Naive thymus-derived CD8-positive, alpha-beta T cell (primary cell): ENCODE results near the gene GPR158. TPM values are rescaled to one million over a fixed set of nuclear protein-coding genes. Genes with fewer than 3 reads are reported as not detected.

ENCODE experiments used
- ATAC-seq, 2 donors: fragments of 150-1000 bp; cut with Tn5 transposase in 1 of 2; sonication (Bioruptor Pico), chemical (Tn5 transposase) in 1 of 2; 1 replicate in 1 of 2; 2 replicates in 1 of 2; pipeline ENCODE4 v1.10.0; 2021; ENCODE audit warnings: mild to moderate bottlenecking in 2 of 2, moderate library complexity in 2 of 2
- POLR2A ChIA-PET: fragments of 350-600 bp; sonication (Branson Sonifier 250); formaldehyde crosslinking; loops from one replicate; lab custom pipeline; 2021; ENCODE audit warnings: antibody characterized with exemption; lab: Charles Lee
- DNase-seq, 10 donors: peaks; one replicate each; pipeline versions ENCODE4 v3.0.0 to v3.0.0-alpha.2; 2020 to 2022
- H3K27ac Mint-ChIP-seq, 10 donors: one replicate each; pipeline ENCODE4 v1.8.0; 2020 to 2022; ENCODE audit warnings: mild to moderate bottlenecking in 10 of 10, mixed read lengths in 10 of 10, moderate library complexity in 4 of 10, inconsistent platforms in 1 of 10
- H3K27me3 Mint-ChIP-seq, 5 donors: one replicate each; pipeline ENCODE4 v1.8.0; 2021 to 2022; ENCODE audit warnings: mixed read lengths in 5 of 5
- H3K36me3 Mint-ChIP-seq, 3 donors: one replicate each; pipeline ENCODE4 v1.8.0; 2020 to 2022; ENCODE audit warnings: mixed read lengths in 3 of 3, mild to moderate bottlenecking in 2 of 3, inconsistent platforms in 1 of 3
- H3K4me1 Mint-ChIP-seq, 4 donors: one replicate each; pipeline ENCODE4 v1.8.0; 2021 to 2022; ENCODE audit warnings: mixed read lengths in 4 of 4
- H3K4me3 Mint-ChIP-seq, 10 donors: one replicate each; pipeline ENCODE4 v1.8.0; 2020 to 2022; ENCODE audit warnings: mild to moderate bottlenecking in 10 of 10, mixed read lengths in 10 of 10, moderate library complexity in 6 of 10, inconsistent platforms in 1 of 10
- H3K9me3 Mint-ChIP-seq, 9 donors: one replicate each; pipeline ENCODE4 v1.8.0; 2020 to 2022; ENCODE audit warnings: mixed read lengths in 9 of 9, mild to moderate bottlenecking in 3 of 9, inconsistent platforms in 1 of 9, moderate library complexity in 1 of 9
- polyA plus RNA-seq, 3 donors: library from polyadenylated mRNA; unstranded; fragments of 300-500 nt; fragmentation: Illumina TruSeq; gene quantifications; one replicate each; pipeline ENCODE4 v1.2.3, GENCODE V29; 2021
- total RNA-seq, 8 experiments: library from RNA in 2 of 8; stranded (reverse) in 2 of 8; gene quantifications; one replicate each; pipeline ENCODE4 v1.2.3 and lab custom pipeline; 2021 to 2026

Gene GPR158
- total and polyA plus RNA-seq, 5 experiments from 2014 or later = not detected

DNA sequence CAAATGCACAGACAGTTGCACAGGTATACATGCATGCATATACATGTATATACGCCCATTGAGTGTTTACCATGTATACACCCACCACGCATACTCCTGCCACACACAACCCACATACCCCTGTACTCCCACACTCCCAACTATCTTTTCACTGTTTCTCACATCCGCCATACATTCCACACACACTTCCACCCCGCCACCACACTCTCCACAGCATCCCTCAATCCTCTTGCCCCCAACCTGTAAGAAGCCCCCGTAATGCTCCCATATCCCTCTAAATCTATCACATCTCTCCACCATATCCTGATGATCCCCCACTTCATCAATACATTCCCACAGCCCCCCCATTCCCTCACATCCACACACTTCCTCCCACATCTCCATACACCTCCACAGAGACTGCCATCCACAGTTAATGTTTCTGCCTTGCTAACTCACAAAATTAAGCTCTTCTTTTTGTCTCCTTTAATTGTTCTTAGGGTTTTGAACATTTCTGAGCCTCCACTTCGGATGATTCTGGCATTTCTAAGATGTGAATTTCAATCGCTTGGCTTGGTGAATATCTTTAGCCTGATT, 47.4 kb downstream of the GPR158 start:
- Mint-ChIP-seq H3K27me3 (peaks cover 0 to 19% (median 5%) of the 10 kb centered on the region in 5 donors), H3K27ac (no peak overlapping the region), H3K4me1 (no peaks in the 10 kb centered on the region), H3K36me3 (no peaks in the 10 kb centered on the region), H3K4me3 (no peak overlapping the region), H3K9me3 (no peaks in the 10 kb centered on the region)
- no peak for ATAC-seq
- POLR2A ChIA-PET = no interaction called here
- DNase-seq = no peak

DNA sequence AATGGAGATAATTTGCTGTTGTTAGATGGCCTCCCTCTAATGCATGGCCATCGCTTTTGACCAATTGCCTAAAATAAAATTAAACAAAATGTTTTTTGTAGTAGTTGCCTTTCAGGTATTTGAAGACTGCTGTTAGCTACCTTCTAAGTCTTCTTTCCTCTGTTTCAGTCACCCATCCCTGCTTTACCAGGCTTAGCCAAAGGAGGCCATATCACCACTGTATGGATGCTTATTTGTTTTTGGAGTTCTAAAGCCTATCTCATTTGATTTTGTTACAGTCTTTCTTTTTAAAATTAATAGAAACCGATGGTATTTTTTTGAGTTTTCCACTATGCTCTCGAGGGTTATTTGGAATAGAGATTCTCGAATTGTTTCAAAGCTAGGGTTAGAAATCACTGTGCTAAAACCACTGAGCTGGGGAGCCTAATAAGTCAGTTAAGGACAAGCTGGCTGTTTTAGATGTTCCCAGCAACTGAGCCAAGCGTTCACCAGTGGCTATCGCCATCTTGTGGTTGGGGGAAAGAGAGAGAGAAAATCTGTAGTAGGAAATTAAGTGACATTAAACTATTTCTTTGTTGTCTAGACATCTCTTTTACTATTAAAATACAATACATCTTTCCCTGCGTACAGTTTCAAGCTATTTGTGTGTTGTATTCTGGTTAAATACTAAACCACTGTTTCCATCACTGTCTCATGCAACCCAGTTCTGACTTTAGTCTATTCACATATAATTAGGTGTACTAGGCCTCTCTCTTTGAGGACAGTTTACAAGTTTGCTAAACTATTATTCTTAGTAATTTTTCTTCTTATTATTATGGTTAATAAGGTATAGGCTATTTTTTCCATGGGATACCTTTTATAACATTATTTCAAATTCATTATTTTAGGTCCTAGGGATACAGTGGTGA, 52.2 kb downstream of the GPR158 start:
- Mint-ChIP-seq H3K4me1 (no peaks in the 10 kb centered on the region), H3K27me3 (peaks cover 0 to 6% (median 2%) of the 10 kb centered on the region in 5 donors), H3K9me3 (no peaks in the 10 kb centered on the region), H3K4me3 (no peak overlapping the region), H3K27ac (no peak overlapping the region), H3K36me3 (no peaks in the 10 kb centered on the region)
- peak in 1 of 10 donors; percentile 12 for DNase-seq
- POLR2A ChIA-PET = no interaction called here
- no peak for ATAC-seq

DNA sequence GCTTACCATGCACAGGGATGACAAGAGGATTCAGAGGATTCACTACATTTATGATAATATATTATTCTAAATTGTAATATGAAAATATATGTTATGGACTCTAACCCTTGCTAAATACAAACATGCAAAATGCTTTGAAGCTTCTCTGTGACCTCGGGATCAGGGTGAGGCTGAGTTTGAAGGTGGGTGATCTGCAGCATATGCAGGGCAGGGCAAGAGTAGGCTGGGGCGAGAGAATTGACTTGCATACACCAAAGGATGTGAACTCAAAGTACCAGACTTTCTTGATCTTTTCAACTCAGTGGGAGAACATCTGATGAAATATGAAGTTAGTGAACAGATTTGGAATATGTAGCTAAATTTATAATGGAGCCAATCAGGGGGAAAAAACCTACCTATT, 57.0 kb downstream of the GPR158 start:
- H3K9me3 Mint-ChIP-seq = peaks cover 0 to 4% (median 0%) of the 10 kb centered on the region in 9 donors
- no peak overlapping the region for H3K4me3 Mint-ChIP-seq
- DNase-seq = no peak
- no peaks in the 10 kb centered on the region for H3K36me3 Mint-ChIP-seq
- no peak overlapping the region for H3K27ac Mint-ChIP-seq
- no peak for ATAC-seq
- peaks cover 0 to 3% (median 1%) of the 10 kb centered on the region in 5 donors for H3K27me3 Mint-ChIP-seq
- POLR2A ChIA-PET = no interaction called here
- no peaks in the 10 kb centered on the region for H3K4me1 Mint-ChIP-seq

DNA sequence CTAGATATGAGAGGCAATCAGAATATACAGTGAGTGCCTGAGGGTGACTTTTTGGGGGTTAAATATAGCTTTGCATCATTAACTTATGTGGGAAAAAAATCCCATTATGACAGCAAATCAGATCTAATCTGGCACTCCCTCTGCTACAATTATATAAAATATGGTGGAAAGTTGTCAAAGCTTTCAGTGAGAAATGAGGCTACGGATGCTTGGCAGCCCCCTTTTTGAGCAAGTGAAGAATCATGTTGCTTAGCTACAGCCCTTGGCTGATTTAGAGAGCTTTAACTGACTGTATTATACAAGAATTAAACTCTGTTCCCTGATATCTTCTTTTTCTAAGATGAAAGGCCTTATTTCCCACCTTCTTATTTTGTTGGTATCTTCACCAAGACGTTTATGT, 57.4 kb downstream of the GPR158 start:
- POLR2A ChIA-PET = no interaction called here
- Mint-ChIP-seq H3K9me3 (peaks cover 0 to 4% (median 0%) of the 10 kb centered on the region in 9 donors), H3K27me3 (peaks cover 0 to 3% (median 1%) of the 10 kb centered on the region in 5 donors), H3K36me3 (no peaks in the 10 kb centered on the region), H3K4me1 (no peaks in the 10 kb centered on the region), H3K27ac (no peak overlapping the region), H3K4me3 (no peak overlapping the region)
- ATAC-seq (no peak), DNase-seq (no peak)

DNA sequence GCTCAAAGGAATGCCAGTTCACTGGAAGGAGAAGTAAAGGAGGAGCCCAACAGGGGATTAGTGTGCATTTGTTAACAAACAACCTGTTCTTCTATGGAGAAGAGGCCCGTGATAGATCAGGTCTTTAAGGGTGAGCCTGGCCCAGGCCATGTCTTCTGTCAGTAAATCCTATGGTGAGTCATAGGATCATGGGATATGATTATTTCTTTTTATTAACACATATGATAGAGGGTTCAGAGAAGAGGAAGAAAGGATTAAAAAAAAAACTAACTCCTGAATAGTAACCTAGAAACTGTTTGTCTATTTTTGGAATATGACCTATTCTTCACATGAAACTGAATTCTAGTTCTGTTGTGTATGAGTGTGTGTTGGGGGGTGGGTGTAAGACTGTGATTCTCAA, 70.4 kb downstream of the GPR158 start:
- H3K36me3 Mint-ChIP-seq = no peaks in the 10 kb centered on the region
- H3K27ac Mint-ChIP-seq = no peak overlapping the region
- POLR2A ChIA-PET = no interaction called here
- H3K4me1 Mint-ChIP-seq = no peaks in the 10 kb centered on the region
- H3K4me3 Mint-ChIP-seq = no peak overlapping the region
- ATAC-seq = no peak
- no peaks in the 10 kb centered on the region for H3K27me3 Mint-ChIP-seq
- peaks cover 0 to 7% (median 0%) of the 10 kb centered on the region in 9 donors for H3K9me3 Mint-ChIP-seq
- no peak for DNase-seq

DNA sequence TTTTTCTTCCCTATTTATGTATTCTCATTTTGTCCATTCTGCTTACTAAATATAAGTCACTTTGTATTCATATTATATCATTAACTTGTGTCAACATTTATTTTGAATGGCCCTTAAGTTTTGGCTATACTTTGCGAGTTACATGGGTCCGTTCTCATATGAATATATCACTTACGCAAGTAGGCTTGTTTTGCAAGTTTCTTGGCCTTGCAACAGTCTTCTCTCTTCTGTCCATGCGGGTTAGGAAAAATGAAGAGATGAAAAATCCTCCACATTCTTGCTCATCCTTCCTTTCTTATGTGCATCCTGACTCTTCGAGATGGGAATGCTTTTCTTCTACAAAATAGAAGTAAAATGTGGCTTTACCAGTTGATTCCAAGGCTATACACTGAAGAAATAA, 82.8 kb downstream of the GPR158 start:
- Mint-ChIP-seq H3K27ac (no peak overlapping the region), H3K36me3 (no peaks in the 10 kb centered on the region), H3K4me3 (no peak overlapping the region), H3K9me3 (no peaks in the 10 kb centered on the region), H3K27me3 (no peaks in the 10 kb centered on the region), H3K4me1 (no peaks in the 10 kb centered on the region)
- no peak for DNase-seq
- POLR2A ChIA-PET = no interaction called here
- no peak for ATAC-seq

DNA sequence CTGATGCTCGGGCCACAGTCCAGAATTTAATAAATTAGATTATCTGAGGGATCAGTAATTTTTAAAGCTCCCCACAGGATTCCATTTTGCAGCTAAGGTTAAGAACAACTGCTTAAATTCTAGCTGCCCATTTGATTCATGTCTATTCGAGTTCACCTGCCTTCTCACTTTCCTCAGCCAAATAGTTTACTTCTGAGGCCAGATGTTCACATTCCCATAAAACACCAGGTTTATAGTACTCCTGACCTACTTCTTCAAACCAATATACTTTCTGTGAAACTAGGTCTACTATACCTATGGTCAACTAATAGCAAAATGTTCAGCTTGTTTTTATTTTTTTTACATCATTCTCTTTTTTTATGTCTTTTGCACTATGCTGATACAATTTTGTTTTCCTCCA, 86.3 kb downstream of the GPR158 start:
- POLR2A ChIA-PET = no interaction called here
- DNase-seq (no peak), ATAC-seq (no peak)
- Mint-ChIP-seq H3K27ac (no peak overlapping the region), H3K4me1 (no peaks in the 10 kb centered on the region), H3K36me3 (no peaks in the 10 kb centered on the region), H3K4me3 (no peak overlapping the region), H3K9me3 (no peaks in the 10 kb centered on the region), H3K27me3 (peaks cover 0 to 3% (median 0%) of the 10 kb centered on the region in 5 donors)

DNA sequence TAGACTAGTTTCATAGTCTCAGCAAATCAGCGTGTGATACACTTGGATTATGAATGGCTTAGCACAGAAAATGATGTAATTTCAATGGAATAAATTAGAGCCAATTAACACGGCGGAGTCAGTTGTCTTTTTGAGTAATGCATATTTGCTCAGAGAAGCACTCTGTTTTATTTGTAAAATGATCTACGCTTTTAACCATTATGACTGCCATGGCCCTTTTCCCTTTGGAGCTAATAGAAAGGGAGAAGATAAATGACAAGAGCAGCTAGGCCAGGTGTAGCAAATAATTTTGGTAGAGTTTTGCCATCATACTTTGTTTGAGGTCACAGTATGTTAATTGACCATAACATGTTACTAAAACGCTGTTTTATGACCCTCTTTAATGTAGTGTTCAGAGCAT, 86.8 kb downstream of the GPR158 start:
- no peak for DNase-seq
- H3K36me3 Mint-ChIP-seq = no peaks in the 10 kb centered on the region
- no peak for ATAC-seq
- peaks cover 0 to 3% (median 0%) of the 10 kb centered on the region in 5 donors for H3K27me3 Mint-ChIP-seq
- no peaks in the 10 kb centered on the region for H3K9me3 Mint-ChIP-seq
- no peak overlapping the region for H3K27ac Mint-ChIP-seq
- H3K4me3 Mint-ChIP-seq = no peak overlapping the region
- POLR2A ChIA-PET = no interaction called here
- H3K4me1 Mint-ChIP-seq = no peaks in the 10 kb centered on the region

DNA sequence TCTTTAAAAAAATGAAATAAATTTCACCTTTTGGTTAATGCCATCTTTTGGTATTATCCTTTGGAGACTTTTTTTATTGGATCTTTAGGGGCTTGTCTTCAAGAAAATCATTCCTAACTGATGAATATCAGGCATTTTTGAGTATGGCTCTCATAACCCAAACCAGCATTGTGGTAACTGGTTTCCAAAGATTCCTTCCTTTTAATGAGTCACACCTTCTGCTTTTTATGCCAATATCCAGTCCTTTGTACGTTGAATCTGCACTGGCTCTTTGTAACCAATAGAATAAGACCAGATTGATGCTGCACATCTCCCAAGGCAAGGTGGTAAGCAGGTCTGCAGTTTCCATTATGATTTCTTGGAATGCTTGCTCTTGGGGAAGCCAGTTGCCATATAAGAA, 89.1 kb downstream of the GPR158 start:
- peaks cover 0 to 3% (median 0%) of the 10 kb centered on the region in 5 donors for H3K27me3 Mint-ChIP-seq
- POLR2A ChIA-PET = no interaction called here
- peak overlapping the region in 1 of 10 donors; percentile 31 for H3K27ac Mint-ChIP-seq
- no peak overlapping the region for H3K4me3 Mint-ChIP-seq
- H3K4me1 Mint-ChIP-seq = no peaks in the 10 kb centered on the region
- no peaks in the 10 kb centered on the region for H3K36me3 Mint-ChIP-seq
- ATAC-seq (no peak), DNase-seq (no peak)
- no peaks in the 10 kb centered on the region for H3K9me3 Mint-ChIP-seq

DNA sequence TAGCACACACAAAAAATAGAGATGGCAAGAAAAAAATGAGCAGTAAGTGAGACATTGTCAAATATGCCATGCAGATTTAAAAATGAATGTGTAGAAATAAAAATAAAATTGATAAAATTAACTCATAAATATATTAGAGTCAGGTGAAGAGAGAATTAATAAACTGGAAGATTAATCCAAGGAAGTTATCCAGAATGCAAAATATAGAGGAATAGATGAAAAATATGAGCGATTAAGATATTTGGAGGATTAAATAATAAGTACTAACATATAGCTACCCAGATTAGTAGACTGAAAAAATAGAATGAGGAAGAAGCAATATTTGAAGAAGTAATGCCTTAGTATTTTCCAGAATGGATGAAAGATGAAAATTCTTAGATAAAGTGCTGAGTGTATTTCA, 103.4 kb downstream of the GPR158 start:
- no peak for ATAC-seq
- Mint-ChIP-seq H3K27me3 (no peaks in the 10 kb centered on the region), H3K36me3 (peaks cover 0 to 26% (median 0%) of the 10 kb centered on the region in 3 donors)

DNA sequence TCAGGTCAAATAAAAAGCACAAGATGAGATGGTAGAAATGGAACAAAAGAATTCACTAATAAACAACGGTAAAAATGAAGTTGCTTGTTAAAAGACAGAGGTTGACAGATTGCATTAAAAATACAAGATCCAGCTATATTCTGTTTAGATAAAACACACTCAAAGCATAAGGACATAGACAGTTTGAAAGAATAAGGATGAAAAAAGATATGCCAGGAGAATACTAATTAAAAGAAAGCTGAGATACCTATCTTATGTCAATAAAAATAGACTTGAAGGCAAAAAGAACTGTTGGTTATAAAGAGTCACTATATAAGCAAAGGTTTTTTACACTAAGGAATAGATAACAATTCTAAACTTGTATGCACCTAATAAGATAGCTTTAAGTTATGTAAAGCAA, 105.3 kb downstream of the GPR158 start:
- POLR2A ChIA-PET = no interaction called here
- Mint-ChIP-seq H3K9me3 (peaks cover 9 to 42% (median 23%) of the 10 kb centered on the region in 9 donors), H3K27ac (no peak overlapping the region), H3K27me3 (no peaks in the 10 kb centered on the region), H3K4me1 (no peaks in the 10 kb centered on the region), H3K4me3 (no peak overlapping the region), H3K36me3 (peaks cover 0 to 26% (median 0%) of the 10 kb centered on the region in 3 donors)
- ATAC-seq (no peak), DNase-seq (no peak)

More for the DNA sequence above, 103.4 kb downstream of the GPR158 start:
- no peak for DNase-seq
- Mint-ChIP-seq H3K27ac (no peak overlapping the region), H3K4me1 (no peaks in the 10 kb centered on the region), H3K4me3 (no peak overlapping the region), H3K9me3 (peaks cover 9 to 39% (median 21%) of the 10 kb centered on the region in 9 donors)
- POLR2A ChIA-PET = no interaction called here

DNA sequence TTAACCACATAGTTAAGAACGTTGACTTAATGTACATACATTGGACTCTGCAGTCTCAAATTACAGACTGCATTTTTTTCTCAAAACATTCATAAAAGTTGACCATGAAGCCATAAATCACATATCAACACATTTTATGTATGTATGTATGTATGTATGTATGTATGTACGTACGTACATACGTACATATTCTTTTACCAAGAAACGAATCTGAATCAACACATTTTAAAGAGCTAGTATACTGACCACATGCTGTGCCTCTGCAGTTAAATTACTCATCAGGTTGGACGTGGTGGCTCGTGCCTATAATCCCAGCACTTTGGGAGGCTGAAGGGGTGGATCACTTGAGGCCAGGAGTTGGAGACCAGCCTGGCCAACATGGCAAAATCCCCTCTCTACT, 105.8 kb downstream of the GPR158 start:
- Mint-ChIP-seq H3K36me3 (peaks cover 0 to 23% (median 0%) of the 10 kb centered on the region in 3 donors), H3K9me3 (peaks cover 7 to 47% (median 24%) of the 10 kb centered on the region in 9 donors), H3K4me3 (no peak overlapping the region), H3K27me3 (no peaks in the 10 kb centered on the region), H3K27ac (no peak overlapping the region), H3K4me1 (no peaks in the 10 kb centered on the region)
- ATAC-seq (no peak), DNase-seq (no peak)
- POLR2A ChIA-PET = no interaction called here

DNA sequence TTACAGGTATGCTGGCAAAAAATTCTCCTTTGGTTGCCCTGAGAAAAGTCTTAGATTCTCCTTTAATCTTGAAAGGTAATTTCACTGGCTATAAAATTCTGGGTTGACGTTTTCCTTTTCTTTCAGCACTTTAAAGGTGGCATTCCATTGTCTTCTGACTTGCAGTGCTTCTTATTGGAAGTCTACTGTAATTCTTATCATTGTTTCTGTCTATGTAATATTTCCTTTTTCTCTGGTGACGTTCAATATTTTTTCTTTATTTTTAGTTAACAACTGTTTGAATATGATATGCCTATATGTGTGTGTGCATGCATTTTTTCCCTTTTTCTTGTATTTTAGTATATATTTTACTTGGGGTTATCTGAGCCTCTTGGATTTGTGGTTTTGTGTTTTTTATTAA, 111.0 kb downstream of the GPR158 start:
- POLR2A ChIA-PET = no interaction called here
- peaks cover 0 to 16% (median 0%) of the 10 kb centered on the region in 3 donors for H3K36me3 Mint-ChIP-seq
- H3K9me3 Mint-ChIP-seq = peaks cover 5 to 44% (median 20%) of the 10 kb centered on the region in 9 donors
- no peaks in the 10 kb centered on the region for H3K4me1 Mint-ChIP-seq
- H3K27me3 Mint-ChIP-seq = no peaks in the 10 kb centered on the region
- DNase-seq (no peak), ATAC-seq (no peak)
- no peak overlapping the region for H3K27ac Mint-ChIP-seq
- H3K4me3 Mint-ChIP-seq = no peak overlapping the region
